Esophagus muscularis mucosa (tissue), 4 donors: ENCODE results near the gene IFI27L2.

ENCODE experiments used
- EP300 ChIP-seq: sonication (generic); formaldehyde crosslinking; IDR thresholded peaks from one replicate; pipeline ENCODE4 v1.6.1; 2017; ENCODE audit warnings: antibody characterized with exemption
- POLR2AphosphoS5 ChIP-seq, 2 donors: sonication (generic); formaldehyde crosslinking; IDR thresholded peaks; one replicate each; pipeline ENCODE4 v1.6.1; 2017; ENCODE audit warnings: antibody characterized with exemption in 2 of 2
- TF ChIP-seq, protein P1 (sequence below), 3 experiments: fragments of 200-600 bp in 2 of 3; fragments of 450-650 bp in 1 of 3; sonication (generic) in 2 of 3; IDR thresholded peaks; one replicate each; pipeline ENCODE4 v1.5.1; 2017 to 2019; ENCODE audit warnings: antibody characterized with exemption in 3 of 3, mild to moderate bottlenecking in 2 of 3, moderate library complexity in 1 of 3

GRCh38 chr14:94126419-94126677, 3.1 kb downstream of the IFI27L2 start:
- TF ChIP-seq, protein P1, sequence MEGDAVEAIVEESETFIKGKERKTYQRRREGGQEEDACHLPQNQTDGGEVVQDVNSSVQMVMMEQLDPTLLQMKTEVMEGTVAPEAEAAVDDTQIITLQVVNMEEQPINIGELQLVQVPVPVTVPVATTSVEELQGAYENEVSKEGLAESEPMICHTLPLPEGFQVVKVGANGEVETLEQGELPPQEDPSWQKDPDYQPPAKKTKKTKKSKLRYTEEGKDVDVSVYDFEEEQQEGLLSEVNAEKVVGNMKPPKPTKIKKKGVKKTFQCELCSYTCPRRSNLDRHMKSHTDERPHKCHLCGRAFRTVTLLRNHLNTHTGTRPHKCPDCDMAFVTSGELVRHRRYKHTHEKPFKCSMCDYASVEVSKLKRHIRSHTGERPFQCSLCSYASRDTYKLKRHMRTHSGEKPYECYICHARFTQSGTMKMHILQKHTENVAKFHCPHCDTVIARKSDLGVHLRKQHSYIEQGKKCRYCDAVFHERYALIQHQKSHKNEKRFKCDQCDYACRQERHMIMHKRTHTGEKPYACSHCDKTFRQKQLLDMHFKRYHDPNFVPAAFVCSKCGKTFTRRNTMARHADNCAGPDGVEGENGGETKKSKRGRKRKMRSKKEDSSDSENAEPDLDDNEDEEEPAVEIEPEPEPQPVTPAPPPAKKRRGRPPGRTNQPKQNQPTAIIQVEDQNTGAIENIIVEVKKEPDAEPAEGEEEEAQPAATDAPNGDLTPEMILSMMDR (IDR thresholded peaks at IDR 0.05): no peak
- TF ChIP-seq EP300: no peak
- TF ChIP-seq POLR2AphosphoS5 (IDR thresholded peaks at IDR 0.05): no peak
